HepG2 (cell line): ENCODE measurements around the gene SCN8A. TPM values are rescaled to one million over a fixed set of nuclear protein-coding genes. Genes with fewer than 3 reads are reported as not detected.

ENCODE experiments used
- BCL6 ChIP-seq: IDR thresholded peaks from 2 replicates; pipeline ENCODE4 v1.6.1; 2016; ENCODE audit warnings: missing genetic modification reagents, missing compliant biosample characterization
- FOSL1 ChIP-seq: sonication (generic); formaldehyde crosslinking; IDR thresholded peaks from 2 replicates; pipeline ENCODE4 v1.9.0; 2021; ENCODE audit warnings: missing genetic modification reagents, borderline replicate concordance
- HHEX ChIP-seq: IDR thresholded peaks from 2 replicates; pipeline ENCODE4 v1.6.1; 2016; ENCODE audit warnings: control low read depth
- IKZF4 ChIP-seq: sonication (generic); formaldehyde crosslinking; IDR thresholded peaks from 2 replicates; pipeline ENCODE4 v1.5.1; 2020; ENCODE audit warnings: borderline replicate concordance, mild to moderate bottlenecking, low read depth, missing genetic modification reagents; ENCODE audit errors: not compliant biosample characterization
- MAZ ChIP-seq, 2 experiments: sonication (generic) in 1 of 2; formaldehyde crosslinking in 1 of 2; IDR thresholded peaks; 2 replicates each; pipeline versions ENCODE4 v1.5.0 to v1.6.1; 2012 to 2020; ENCODE audit warnings: low read depth in 2 of 2, mild to moderate bottlenecking in 2 of 2, borderline replicate concordance in 1 of 2, improper control_type of control experiment in 1 of 2, low read length in 1 of 2, missing genetic modification reagents in 1 of 2, moderate library complexity in 1 of 2
- MLLT10 ChIP-seq: sonication (generic); formaldehyde crosslinking; IDR thresholded peaks from 2 replicates; pipeline ENCODE4 v1.4.0; 2020; ENCODE audit warnings: missing genetic modification reagents
- MYNN ChIP-seq: sonication (generic); formaldehyde crosslinking; IDR thresholded peaks from 2 replicates; pipeline ENCODE4 v1.4.0; 2020; ENCODE audit warnings: mild to moderate bottlenecking, low read depth, missing genetic modification reagents
- NRL ChIP-seq: sonication (generic); formaldehyde crosslinking; IDR thresholded peaks from 2 replicates; pipeline ENCODE4 v1.5.0; 2020; ENCODE audit warnings: missing genetic modification reagents, mild to moderate bottlenecking, moderate library complexity, borderline replicate concordance
- ZFP90 ChIP-seq: sonication (generic); formaldehyde crosslinking; IDR thresholded peaks from 2 replicates; pipeline ENCODE4 v1.8.0; 2022; ENCODE audit warnings: missing genetic modification reagents, mild to moderate bottlenecking, inconsistent platforms, borderline replicate concordance
- ZNF121 ChIP-seq: sonication (generic); formaldehyde crosslinking; IDR thresholded peaks from 2 replicates; pipeline ENCODE4 v1.5.0; 2020; ENCODE audit warnings: mild to moderate bottlenecking, missing genetic modification reagents
- polyA plus RNA-seq, 8 experiments: library from polyadenylated mRNA; depleted of rRNA in 3 of 8; stranded (reverse) in 7 of 8; unstranded in 1 of 8; fragments of >200 nt; fragmentation: Illumina TruSeq in 4 of 8; extraction: Trizol in 4 of 8; gene quantifications; 2 replicates each; pipeline versions ENCODE4 v1.2.1 to v1.2.3, GENCODE V29; 2011 to 2016; ENCODE audit warnings: low read depth in 4 of 8, missing spikeins in 1 of 8, mixed read lengths in 1 of 8; ENCODE audit not compliant: insufficient read depth in 1 of 8
- total RNA-seq, 5 experiments: library from RNA; depleted of rRNA; stranded (reverse); fragments of >200 nt; fragmentation: Illumina TruSeq; extraction: Trizol; gene quantifications; 2 replicates each; pipeline ENCODE4 v1.2.3, GENCODE V29; 2016; ENCODE audit warnings: low read depth in 1 of 5
- TF ChIP-seq, protein P1 (sequence below): sonication (generic); formaldehyde crosslinking; conservative IDR thresholded peaks from 2 replicates; pipeline ENCODE4 v1.8.0; 2022; ENCODE audit warnings: mild to moderate bottlenecking, moderate library complexity, missing genetic modification reagents
- TF ChIP-seq, protein P2 (sequence below): sonication (generic); formaldehyde crosslinking; IDR thresholded peaks from 2 replicates; pipeline ENCODE4 v1.8.0; 2022; ENCODE audit warnings: low read depth, missing genetic modification reagents
- TF ChIP-seq, protein P3 (sequence below): sonication (generic); formaldehyde crosslinking; conservative IDR thresholded peaks from 2 replicates; pipeline ENCODE4 v1.8.0; 2022; ENCODE audit warnings: missing genetic modification reagents
- TF ChIP-seq, protein P4 (sequence below): sonication (generic); formaldehyde crosslinking; IDR thresholded peaks from 2 replicates; pipeline ENCODE4 v1.5.1; 2020; ENCODE audit warnings: mild to moderate bottlenecking, missing genetic modification reagents, moderate library complexity
- TF ChIP-seq, protein P5 (sequence below): sonication (generic); formaldehyde crosslinking; IDR thresholded peaks from 2 replicates; pipeline ENCODE4 v1.8.1; 2023; ENCODE audit warnings: mild to moderate bottlenecking, missing genetic modification reagents

The SCN8A gene
- total and polyA plus RNA-seq, 2 of the 13 experiments (the other 11 are each of a cell fraction or from before 2014, with no cell fraction given) = 0.57 to 1.4 TPM

DNA sequence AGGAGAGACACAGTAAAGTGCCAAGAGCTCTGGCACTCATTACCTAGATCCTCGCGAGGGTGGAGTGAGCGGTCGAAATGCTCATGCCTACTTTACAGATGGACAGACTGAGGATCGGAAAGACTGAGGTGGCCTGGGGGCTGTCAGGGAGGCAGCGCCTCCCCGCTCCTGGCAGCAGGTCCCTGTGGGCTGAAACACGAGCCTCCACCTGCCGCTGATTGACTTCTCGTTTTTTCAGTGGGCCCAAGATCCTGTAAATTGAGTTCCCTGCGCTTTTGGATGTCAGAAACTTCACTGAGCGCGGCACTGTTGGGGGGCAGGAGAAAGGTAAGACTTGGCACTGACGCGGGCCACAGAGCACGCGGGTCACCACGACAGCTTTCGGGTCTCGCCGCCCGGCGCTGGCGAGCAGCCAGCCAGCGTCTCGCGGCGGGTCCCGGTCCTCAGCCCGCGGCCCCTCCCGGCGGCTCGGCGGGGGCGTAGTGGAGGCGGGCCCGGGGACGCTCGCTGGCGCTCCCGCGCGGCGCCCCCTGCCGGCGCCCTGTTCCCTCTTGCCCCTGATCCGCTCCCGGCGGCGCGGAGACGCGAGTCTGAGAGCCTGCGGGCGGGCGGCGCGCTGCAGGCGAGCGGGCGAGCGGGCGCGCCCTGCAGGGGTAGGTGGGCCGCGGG lies 552 bp upstream of the SCN8A start (continued):
- TF ChIP-seq, protein P1, sequence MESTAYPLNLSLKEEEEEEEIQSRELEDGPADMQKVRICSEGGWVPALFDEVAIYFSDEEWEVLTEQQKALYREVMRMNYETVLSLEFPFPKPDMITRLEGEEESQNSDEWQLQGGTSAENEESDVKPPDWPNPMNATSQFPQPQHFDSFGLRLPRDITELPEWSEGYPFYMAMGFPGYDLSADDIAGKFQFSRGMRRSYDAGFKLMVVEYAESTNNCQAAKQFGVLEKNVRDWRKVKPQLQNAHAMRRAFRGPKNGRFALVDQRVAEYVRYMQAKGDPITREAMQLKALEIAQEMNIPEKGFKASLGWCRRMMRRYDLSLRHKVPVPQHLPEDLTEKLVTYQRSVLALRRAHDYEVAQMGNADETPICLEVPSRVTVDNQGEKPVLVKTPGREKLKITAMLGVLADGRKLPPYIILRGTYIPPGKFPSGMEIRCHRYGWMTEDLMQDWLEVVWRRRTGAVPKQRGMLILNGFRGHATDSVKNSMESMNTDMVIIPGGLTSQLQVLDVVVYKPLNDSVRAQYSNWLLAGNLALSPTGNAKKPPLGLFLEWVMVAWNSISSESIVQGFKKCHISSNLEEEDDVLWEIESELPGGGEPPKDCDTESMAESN (CRISPR knock-in tag) = peak; percentile 24; the same call in 1 of the 2 replicates
- TF ChIP-seq ZFP90 (CRISPR knock-in tag) (no peak), NRL (CRISPR knock-in tag) (no peak), MAZ (IDR thresholded peaks at IDR 0.05; ENCODE audit: borderline replicate concordance, low read depth, low read length) (peak; percentile 42; the same call in 1 of the 2 replicates), MAZ (CRISPR knock-in tag; IDR thresholded peaks at IDR 0.05; ENCODE audit: low read depth) (peak; percentile 90), MLLT10 (CRISPR knock-in tag) (no peak), BCL6 (no peak), FOSL1 (CRISPR knock-in tag) (no peak), ZNF121 (CRISPR knock-in tag) (peak; percentile 48; the same call in 1 of the 2 replicates), IKZF4 (CRISPR knock-in tag) (peak; percentile 3), MYNN (no peak), HHEX (no peak)
- TF ChIP-seq, protein P2, sequence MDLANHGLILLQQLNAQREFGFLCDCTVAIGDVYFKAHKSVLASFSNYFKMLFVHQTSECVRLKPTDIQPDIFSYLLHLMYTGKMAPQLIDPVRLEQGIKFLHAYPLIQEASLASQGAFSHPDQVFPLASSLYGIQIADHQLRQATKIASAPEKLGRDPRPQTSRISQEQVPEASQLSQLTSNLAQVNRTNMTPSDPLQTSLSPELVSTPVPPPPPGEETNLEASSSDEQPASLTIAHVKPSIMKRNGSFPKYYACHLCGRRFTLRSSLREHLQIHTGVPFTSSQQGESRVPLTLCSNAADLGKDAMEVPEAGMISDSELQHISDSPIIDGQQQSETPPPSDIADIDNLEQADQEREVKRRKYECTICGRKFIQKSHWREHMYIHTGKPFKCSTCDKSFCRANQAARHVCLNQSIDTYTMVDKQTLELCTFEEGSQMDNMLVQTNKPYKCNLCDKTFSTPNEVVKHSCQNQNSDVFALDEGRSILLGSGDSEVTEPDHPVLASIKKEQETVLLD = peak; percentile 55; the same call in 1 of the 2 replicates
- TF ChIP-seq, protein P3, sequence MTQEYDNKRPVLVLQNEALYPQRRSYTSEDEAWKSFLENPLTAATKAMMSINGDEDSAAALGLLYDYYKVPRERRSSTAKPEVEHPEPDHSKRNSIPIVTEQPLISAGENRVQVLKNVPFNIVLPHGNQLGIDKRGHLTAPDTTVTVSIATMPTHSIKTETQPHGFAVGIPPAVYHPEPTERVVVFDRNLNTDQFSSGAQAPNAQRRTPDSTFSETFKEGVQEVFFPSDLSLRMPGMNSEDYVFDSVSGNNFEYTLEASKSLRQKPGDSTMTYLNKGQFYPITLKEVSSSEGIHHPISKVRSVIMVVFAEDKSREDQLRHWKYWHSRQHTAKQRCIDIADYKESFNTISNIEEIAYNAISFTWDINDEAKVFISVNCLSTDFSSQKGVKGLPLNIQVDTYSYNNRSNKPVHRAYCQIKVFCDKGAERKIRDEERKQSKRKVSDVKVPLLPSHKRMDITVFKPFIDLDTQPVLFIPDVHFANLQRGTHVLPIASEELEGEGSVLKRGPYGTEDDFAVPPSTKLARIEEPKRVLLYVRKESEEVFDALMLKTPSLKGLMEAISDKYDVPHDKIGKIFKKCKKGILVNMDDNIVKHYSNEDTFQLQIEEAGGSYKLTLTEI = no peak
- TF ChIP-seq, protein P4, sequence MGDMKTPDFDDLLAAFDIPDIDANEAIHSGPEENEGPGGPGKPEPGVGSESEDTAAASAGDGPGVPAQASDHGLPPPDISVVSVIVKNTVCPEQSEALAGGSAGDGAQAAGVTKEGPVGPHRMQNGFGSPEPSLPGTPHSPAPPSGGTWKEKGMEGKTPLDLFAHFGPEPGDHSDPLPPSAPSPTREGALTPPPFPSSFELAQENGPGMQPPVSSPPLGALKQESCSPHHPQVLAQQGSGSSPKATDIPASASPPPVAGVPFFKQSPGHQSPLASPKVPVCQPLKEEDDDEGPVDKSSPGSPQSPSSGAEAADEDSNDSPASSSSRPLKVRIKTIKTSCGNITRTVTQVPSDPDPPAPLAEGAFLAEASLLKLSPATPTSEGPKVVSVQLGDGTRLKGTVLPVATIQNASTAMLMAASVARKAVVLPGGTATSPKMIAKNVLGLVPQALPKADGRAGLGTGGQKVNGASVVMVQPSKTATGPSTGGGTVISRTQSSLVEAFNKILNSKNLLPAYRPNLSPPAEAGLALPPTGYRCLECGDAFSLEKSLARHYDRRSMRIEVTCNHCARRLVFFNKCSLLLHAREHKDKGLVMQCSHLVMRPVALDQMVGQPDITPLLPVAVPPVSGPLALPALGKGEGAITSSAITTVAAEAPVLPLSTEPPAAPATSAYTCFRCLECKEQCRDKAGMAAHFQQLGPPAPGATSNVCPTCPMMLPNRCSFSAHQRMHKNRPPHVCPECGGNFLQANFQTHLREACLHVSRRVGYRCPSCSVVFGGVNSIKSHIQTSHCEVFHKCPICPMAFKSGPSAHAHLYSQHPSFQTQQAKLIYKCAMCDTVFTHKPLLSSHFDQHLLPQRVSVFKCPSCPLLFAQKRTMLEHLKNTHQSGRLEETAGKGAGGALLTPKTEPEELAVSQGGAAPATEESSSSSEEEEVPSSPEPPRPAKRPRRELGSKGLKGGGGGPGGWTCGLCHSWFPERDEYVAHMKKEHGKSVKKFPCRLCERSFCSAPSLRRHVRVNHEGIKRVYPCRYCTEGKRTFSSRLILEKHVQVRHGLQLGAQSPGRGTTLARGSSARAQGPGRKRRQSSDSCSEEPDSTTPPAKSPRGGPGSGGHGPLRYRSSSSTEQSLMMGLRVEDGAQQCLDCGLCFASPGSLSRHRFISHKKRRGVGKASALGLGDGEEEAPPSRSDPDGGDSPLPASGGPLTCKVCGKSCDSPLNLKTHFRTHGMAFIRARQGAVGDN (CRISPR knock-in tag) = peak; percentile 29; the same call in 1 of the 2 replicates
- TF ChIP-seq, protein P5, sequence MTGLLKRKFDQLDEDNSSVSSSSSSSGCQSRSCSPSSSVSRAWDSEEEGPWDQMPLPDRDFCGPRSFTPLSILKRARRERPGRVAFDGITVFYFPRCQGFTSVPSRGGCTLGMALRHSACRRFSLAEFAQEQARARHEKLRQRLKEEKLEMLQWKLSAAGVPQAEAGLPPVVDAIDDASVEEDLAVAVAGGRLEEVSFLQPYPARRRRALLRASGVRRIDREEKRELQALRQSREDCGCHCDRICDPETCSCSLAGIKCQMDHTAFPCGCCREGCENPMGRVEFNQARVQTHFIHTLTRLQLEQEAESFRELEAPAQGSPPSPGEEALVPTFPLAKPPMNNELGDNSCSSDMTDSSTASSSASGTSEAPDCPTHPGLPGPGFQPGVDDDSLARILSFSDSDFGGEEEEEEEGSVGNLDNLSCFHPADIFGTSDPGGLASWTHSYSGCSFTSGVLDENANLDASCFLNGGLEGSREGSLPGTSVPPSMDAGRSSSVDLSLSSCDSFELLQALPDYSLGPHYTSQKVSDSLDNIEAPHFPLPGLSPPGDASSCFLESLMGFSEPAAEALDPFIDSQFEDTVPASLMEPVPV (CRISPR knock-in tag) = no peak
